WTC11 (cell line): ENCODE data around the gene KIT. TPM values are rescaled to one million over a fixed set of nuclear protein-coding genes. Genes with fewer than 3 reads are reported as not detected.

Experiments
- ATAC-seq: fragments of 200-7000 bp; cut with Tn5 transposase; 2 replicates; pipeline ENCODE4 v1.10.0; 2021; ENCODE audit warnings: mild to moderate bottlenecking, moderate library complexity
- CTCF ChIA-PET: fragments of 300-600 bp; sonication (Branson Sonifier 250); formaldehyde crosslinking; loops from one replicate; lab custom pipeline; 2021; ENCODE audit warnings: antibody characterized with exemption; lab: Charles Lee
- POLR2A ChIA-PET: fragments of 350-600 bp; sonication (Branson Sonifier 250); formaldehyde crosslinking; loops from one replicate; lab custom pipeline; 2021; ENCODE audit warnings: antibody characterized with exemption; lab: Charles Lee
- DNase-seq: peaks from one replicate; pipeline ENCODE4 v3.0.0; 2021; ENCODE audit warnings: low spot score
- H3K27ac Mint-ChIP-seq: 2 replicates; pipeline ENCODE4 v1.8.0; 2021; ENCODE audit warnings: mixed read lengths
- H3K27me3 Mint-ChIP-seq: 2 replicates; pipeline ENCODE4 v1.8.0; 2021; ENCODE audit warnings: low read depth, mild to moderate bottlenecking, moderate library complexity, mixed read lengths
- H3K36me3 Mint-ChIP-seq: 2 replicates; pipeline ENCODE4 v1.8.0; 2021; ENCODE audit warnings: mixed read lengths
- H3K4me1 Mint-ChIP-seq: 2 replicates; pipeline ENCODE4 v1.8.0; 2022; ENCODE audit warnings: mixed read lengths
- H3K4me3 Mint-ChIP-seq: 2 replicates; pipeline ENCODE4 v1.8.0; 2021; ENCODE audit warnings: mild to moderate bottlenecking, moderate library complexity, mixed read lengths
- H3K9me3 Mint-ChIP-seq: 2 replicates; pipeline ENCODE4 v1.8.0; 2021; ENCODE audit warnings: mixed read lengths
- AFF4 ChIP-seq: sonication (generic); formaldehyde crosslinking; IDR thresholded peaks from 2 replicates; pipeline ENCODE4 v1.8.1; 2023; ENCODE audit warnings: mild to moderate bottlenecking, missing genetic modification reagents, borderline replicate concordance
- CREM ChIP-seq: sonication (generic); formaldehyde crosslinking; IDR thresholded peaks from 2 replicates; pipeline ENCODE4 v1.8.1; 2022; ENCODE audit warnings: mild to moderate bottlenecking, missing genetic modification reagents, moderate library complexity
- E2F5 ChIP-seq: sonication (generic); formaldehyde crosslinking; IDR thresholded peaks from 2 replicates; pipeline ENCODE4 v1.8.1; 2022; ENCODE audit warnings: mild to moderate bottlenecking, moderate library complexity, missing genetic modification reagents
- ELF4 ChIP-seq: sonication (generic); formaldehyde crosslinking; IDR thresholded peaks from 2 replicates; pipeline ENCODE4 v1.8.1; 2022; ENCODE audit warnings: low read depth, mild to moderate bottlenecking, moderate library complexity, missing genetic modification reagents
- ESRRA ChIP-seq: sonication (generic); formaldehyde crosslinking; IDR thresholded peaks from 2 replicates; pipeline ENCODE4 v1.8.1; 2022; ENCODE audit warnings: mild to moderate bottlenecking, missing genetic modification reagents, borderline replicate concordance
- HMGA2 ChIP-seq: fragments of 250-450 bp; sonication (Bioruptor Pico); IDR thresholded peaks from 2 replicates; pipeline ENCODE4 v1.4.0; 2021; ENCODE audit warnings: mild to moderate bottlenecking, moderate library complexity
- IRF2 ChIP-seq: sonication (generic); formaldehyde crosslinking; IDR thresholded peaks from 2 replicates; pipeline ENCODE4 v1.8.0; 2022; ENCODE audit warnings: low read depth, missing genetic modification reagents, borderline replicate concordance
- JAZF1 ChIP-seq: fragments of 250-450 bp; sonication (Bioruptor Pico); IDR thresholded peaks from 2 replicates; pipeline ENCODE4 v1.9.0; 2021; ENCODE audit warnings: moderate library complexity, mild to moderate bottlenecking, inconsistent platforms
- JUN ChIP-seq: sonication (generic); formaldehyde crosslinking; IDR thresholded peaks from 2 replicates; pipeline ENCODE4 v1.8.0; 2023; ENCODE audit warnings: mild to moderate bottlenecking, missing genetic modification reagents
- KAT7 ChIP-seq: sonication (generic); formaldehyde crosslinking; IDR thresholded peaks from 2 replicates; pipeline ENCODE4 v1.8.1; 2023; ENCODE audit warnings: missing genetic modification reagents, mild to moderate bottlenecking, borderline replicate concordance
- MXD4 ChIP-seq: fragments of 250-450 bp; sonication (Bioruptor Pico); IDR thresholded peaks from 2 replicates; pipeline ENCODE4 v1.8.0; 2021; ENCODE audit warnings: mild to moderate bottlenecking, moderate library complexity, borderline replicate concordance
- MYBL2 ChIP-seq: sonication (generic); formaldehyde crosslinking; IDR thresholded peaks from 2 replicates; pipeline ENCODE4 v1.8.1; 2023; ENCODE audit warnings: mild to moderate bottlenecking, moderate library complexity, missing genetic modification reagents
- NFYB ChIP-seq: sonication (generic); formaldehyde crosslinking; conservative IDR thresholded peaks from 2 replicates; pipeline ENCODE4 v1.8.0; 2022; ENCODE audit warnings: low read depth, missing genetic modification reagents
- NR1H2 ChIP-seq: sonication (generic); formaldehyde crosslinking; IDR thresholded peaks from 2 replicates; pipeline ENCODE4 v1.9.0; 2021; ENCODE audit warnings: mild to moderate bottlenecking, moderate library complexity, missing genetic modification reagents
- OVOL2 ChIP-seq: fragments of 250-450 bp; sonication (Bioruptor Pico); IDR thresholded peaks from 2 replicates; pipeline ENCODE4 v1.9.0; 2021; ENCODE audit warnings: mild to moderate bottlenecking, borderline replicate concordance
- ZBTB21 ChIP-seq: sonication (generic); formaldehyde crosslinking; IDR thresholded peaks from 2 replicates; pipeline ENCODE4 v1.8.1; 2023; ENCODE audit warnings: mild to moderate bottlenecking, missing genetic modification reagents, borderline replicate concordance
- ZNF138 ChIP-seq: sonication (generic); formaldehyde crosslinking; conservative IDR thresholded peaks from 2 replicates; pipeline ENCODE4 v1.8.1; 2022; ENCODE audit warnings: mild to moderate bottlenecking, moderate library complexity, missing genetic modification reagents
- ZNF263 ChIP-seq: sonication (generic); formaldehyde crosslinking; IDR thresholded peaks from 2 replicates; pipeline ENCODE4 v1.8.1; 2022; ENCODE audit warnings: low read depth, mild to moderate bottlenecking, moderate library complexity, missing genetic modification reagents
- ZNF512 ChIP-seq: sonication (generic); formaldehyde crosslinking; IDR thresholded peaks from 2 replicates; pipeline ENCODE4 v1.8.1; 2022; ENCODE audit warnings: missing genetic modification reagents, borderline replicate concordance
- total RNA-seq: library from RNA; stranded (reverse); gene quantifications from 3 replicates; pipeline ENCODE4 v1.2.3, GENCODE V29; 2021
- TF ChIP-seq, protein P1 (sequence below): fragments of 200-600 bp; IDR thresholded peaks from 2 replicates; pipeline ENCODE4 v1.8.0; 2022; ENCODE audit warnings: antibody characterized with exemption
- TF ChIP-seq, protein P2 (sequence below): fragments of 250-450 bp; sonication (Bioruptor Pico); IDR thresholded peaks from 2 replicates; pipeline ENCODE4 v1.9.0; 2021; ENCODE audit warnings: mild to moderate bottlenecking

KIT gene
- total RNA-seq, 1 experiment from 2014 or later: 23.3 TPM

- TF ChIP-seq AFF4 (CRISPR knock-in tag): no peak
- TF ChIP-seq, protein P1, sequence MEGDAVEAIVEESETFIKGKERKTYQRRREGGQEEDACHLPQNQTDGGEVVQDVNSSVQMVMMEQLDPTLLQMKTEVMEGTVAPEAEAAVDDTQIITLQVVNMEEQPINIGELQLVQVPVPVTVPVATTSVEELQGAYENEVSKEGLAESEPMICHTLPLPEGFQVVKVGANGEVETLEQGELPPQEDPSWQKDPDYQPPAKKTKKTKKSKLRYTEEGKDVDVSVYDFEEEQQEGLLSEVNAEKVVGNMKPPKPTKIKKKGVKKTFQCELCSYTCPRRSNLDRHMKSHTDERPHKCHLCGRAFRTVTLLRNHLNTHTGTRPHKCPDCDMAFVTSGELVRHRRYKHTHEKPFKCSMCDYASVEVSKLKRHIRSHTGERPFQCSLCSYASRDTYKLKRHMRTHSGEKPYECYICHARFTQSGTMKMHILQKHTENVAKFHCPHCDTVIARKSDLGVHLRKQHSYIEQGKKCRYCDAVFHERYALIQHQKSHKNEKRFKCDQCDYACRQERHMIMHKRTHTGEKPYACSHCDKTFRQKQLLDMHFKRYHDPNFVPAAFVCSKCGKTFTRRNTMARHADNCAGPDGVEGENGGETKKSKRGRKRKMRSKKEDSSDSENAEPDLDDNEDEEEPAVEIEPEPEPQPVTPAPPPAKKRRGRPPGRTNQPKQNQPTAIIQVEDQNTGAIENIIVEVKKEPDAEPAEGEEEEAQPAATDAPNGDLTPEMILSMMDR: no peak; the same call in 1 of the 2 replicates
- no peak for TF ChIP-seq NFYB
- TF ChIP-seq, all 79 proteins: peak for 0
- peaks cover 24% of the 10 kb centered on the region for H3K4me1 Mint-ChIP-seq
- CTCF ChIA-PET: interaction anchor here (0.6 to 1.1 kb wide), 4 partner anchors 21 to 278 kb away, joined by 3 to 4 read pairs (median 3); no protein-coding TSS in a partner anchor
- no peak overlapping the region for H3K27ac Mint-ChIP-seq
- no peaks in the 10 kb centered on the region for H3K9me3 Mint-ChIP-seq
- H3K36me3 Mint-ChIP-seq: no peaks in the 10 kb centered on the region
- no peaks in the 10 kb centered on the region for H3K27me3 Mint-ChIP-seq
- H3K4me3 Mint-ChIP-seq: no peak overlapping the region
- POLR2A ChIA-PET: no interaction called here
- peak; percentile 56 for DNase-seq
- peak; percentile 76 for ATAC-seq
These were observed 26.0 kb downstream of the KIT start for GRCh38 chr4:54683616-54684346.

GRCh38 chr4:54685810-54686209, 28.1 kb downstream of the KIT start:
- no peaks in the 10 kb centered on the region for H3K27me3 Mint-ChIP-seq
- ChIA-PET POLR2A (no interaction called here), CTCF (no interaction called here)
- no peaks in the 10 kb centered on the region for H3K9me3 Mint-ChIP-seq
- ATAC-seq (no peak), DNase-seq (no peak)
- peak overlapping the region; percentile 13; the same call in 1 of the 2 replicates for H3K27ac Mint-ChIP-seq
- no peaks in the 10 kb centered on the region for H3K36me3 Mint-ChIP-seq
- peaks cover 10% of the 10 kb centered on the region for H3K4me1 Mint-ChIP-seq
- no peak for TF ChIP-seq HMGA2
- TF ChIP-seq MXD4: no peak
- TF ChIP-seq ZNF263 (CRISPR knock-in tag): no peak
- no peak for TF ChIP-seq ELF4 (CRISPR knock-in tag)
- TF ChIP-seq AFF4 (CRISPR knock-in tag): no peak
- TF ChIP-seq JUN: no peak
- no peak for TF ChIP-seq E2F5 (CRISPR knock-in tag)
- no peak for TF ChIP-seq ESRRA (CRISPR knock-in tag)
- TF ChIP-seq NR1H2 (CRISPR knock-in tag): no peak
- TF ChIP-seq, protein P2, sequence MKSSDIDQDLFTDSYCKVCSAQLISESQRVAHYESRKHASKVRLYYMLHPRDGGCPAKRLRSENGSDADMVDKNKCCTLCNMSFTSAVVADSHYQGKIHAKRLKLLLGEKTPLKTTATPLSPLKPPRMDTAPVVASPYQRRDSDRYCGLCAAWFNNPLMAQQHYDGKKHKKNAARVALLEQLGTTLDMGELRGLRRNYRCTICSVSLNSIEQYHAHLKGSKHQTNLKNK: no peak
- no peak for TF ChIP-seq MYBL2
- no peak for TF ChIP-seq ZBTB21 (CRISPR knock-in tag)
- TF ChIP-seq JAZF1 (CRISPR knock-in tag): no peak
- TF ChIP-seq OVOL2: no peak
- no peak for TF ChIP-seq IRF2 (CRISPR knock-in tag)
- no peak for TF ChIP-seq CREM (CRISPR knock-in tag)
- TF ChIP-seq ZNF138 (CRISPR knock-in tag): no peak
- TF ChIP-seq KAT7 (CRISPR knock-in tag): no peak
- TF ChIP-seq ZNF512: no peak
- no peak overlapping the region for H3K4me3 Mint-ChIP-seq
